Activated CD8-positive, alpha-beta memory T cell treated with anti-CD3 and anti-CD28 coated beads, Interleukin-2, amount 10 ng/mL, durations not matched to agents 7 days and 5 days (primary cell): ENCODE measurements around the gene CERS6. TPM values are rescaled to one million over a fixed set of nuclear protein-coding genes. Genes with fewer than 3 reads are reported as not detected.
"Not testable (repeated sequence)": the region's sequence is repeated elsewhere in the genome, so short reads cannot be mapped to it uniquely, and the experiment has no call there.

ENCODE experiments used
- ATAC-seq: fragments of 150-1000 bp; cut with Tn5 transposase; one replicate; pipeline ENCODE4 v1.10.0; 2021; ENCODE audit warnings: moderate library complexity
- CTCF ChIA-PET: fragments of 350-600 bp; sonication (Branson Sonifier 250); formaldehyde crosslinking; loops from one replicate; lab custom pipeline; 2021; ENCODE audit warnings: antibody characterized with exemption; lab: Charles Lee
- DNase-seq: peaks from one replicate; pipeline ENCODE4 v3.0.0-alpha.2; 2020
- H3K27ac Mint-ChIP-seq: one replicate; pipeline ENCODE4 v1.8.0; 2021; ENCODE audit warnings: mild to moderate bottlenecking, mixed read lengths
- H3K27me3 Mint-ChIP-seq: one replicate; pipeline ENCODE4 v1.8.0; 2021; ENCODE audit warnings: mixed read lengths
- H3K36me3 Mint-ChIP-seq: one replicate; pipeline ENCODE4 v1.8.0; 2021; ENCODE audit warnings: mild to moderate bottlenecking, mixed read lengths
- H3K4me1 Mint-ChIP-seq: one replicate; pipeline ENCODE4 v1.8.0; 2021; ENCODE audit warnings: mixed read lengths
- H3K4me3 Mint-ChIP-seq: one replicate; pipeline ENCODE4 v1.8.0; 2021; ENCODE audit warnings: mild to moderate bottlenecking, moderate library complexity, mixed read lengths
- H3K9me3 Mint-ChIP-seq: one replicate; pipeline ENCODE4 v1.8.0; 2022; ENCODE audit warnings: low read depth, mixed read lengths
- total RNA-seq, 2 experiments: library from RNA; stranded (reverse); gene quantifications; one replicate each; pipeline ENCODE4 v1.2.3, GENCODE V29; 2021

Gene CERS6
- total RNA-seq, 2 experiments from 2014 or later = 5.0 to 12.7 TPM

DNA sequence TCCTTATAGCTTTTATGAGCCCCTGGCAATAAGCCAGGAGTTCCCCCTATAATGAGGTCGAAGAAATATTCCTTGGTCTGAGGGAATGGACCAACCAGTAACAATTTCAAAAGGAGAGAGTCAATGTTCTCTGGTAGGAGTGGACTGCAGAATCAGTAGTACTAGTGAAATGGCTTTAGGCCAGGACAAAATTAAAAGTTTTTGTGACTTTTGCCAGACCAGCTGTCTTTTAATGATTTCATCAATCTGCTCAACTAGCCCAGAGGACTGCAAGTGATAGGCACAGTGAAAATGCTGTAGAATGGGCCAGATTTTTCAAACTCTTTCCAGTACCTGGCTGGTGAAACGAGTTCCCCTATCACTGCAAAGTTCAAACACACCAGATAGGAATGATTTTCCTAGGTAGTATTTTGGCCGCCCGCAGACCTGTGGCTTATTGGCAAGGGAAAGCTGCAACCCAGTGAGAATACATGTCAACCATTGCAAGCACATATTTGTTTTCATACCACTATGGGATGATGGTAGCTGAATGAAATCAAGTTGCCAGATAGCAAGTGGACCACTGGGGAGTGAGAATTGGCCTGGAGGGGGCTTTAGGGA is 45.5 kb downstream of the CERS6 start:
- DNase-seq (no peak), ATAC-seq (no peak)
- Mint-ChIP-seq H3K36me3 (peaks cover 9% of the 10 kb centered on the region), H3K4me3 (no peak overlapping the region), H3K9me3 (peaks cover 6% of the 10 kb centered on the region), H3K4me1 (peaks cover 2% of the 10 kb centered on the region), H3K27ac (no peak overlapping the region), H3K27me3 (peaks cover 10% of the 10 kb centered on the region)
- CTCF ChIA-PET = no interaction called here

- H3K27ac Mint-ChIP-seq, ATAC-seq, CTCF ChIA-PET, H3K36me3 Mint-ChIP-seq, DNase-seq, H3K4me1 Mint-ChIP-seq, H3K27me3 Mint-ChIP-seq, H3K9me3 Mint-ChIP-seq, H3K4me3 Mint-ChIP-seq: not testable (repeated sequence)
These were observed 46.8 kb downstream of the CERS6 start for GRCh38 chr2:168502852-168503251.

GRCh38 chr2:168503901-168504300 is 47.8 kb downstream of the CERS6 start:
- Mint-ChIP-seq H3K27ac (no peak overlapping the region), H3K9me3 (peaks cover 6% of the 10 kb centered on the region), H3K27me3 (no peaks in the 10 kb centered on the region), H3K4me1 (no peaks in the 10 kb centered on the region), H3K4me3 (no peak overlapping the region), H3K36me3 (peaks cover 7% of the 10 kb centered on the region)
- DNase-seq (no peak), ATAC-seq (no peak)
- CTCF ChIA-PET = no interaction called here

DNA sequence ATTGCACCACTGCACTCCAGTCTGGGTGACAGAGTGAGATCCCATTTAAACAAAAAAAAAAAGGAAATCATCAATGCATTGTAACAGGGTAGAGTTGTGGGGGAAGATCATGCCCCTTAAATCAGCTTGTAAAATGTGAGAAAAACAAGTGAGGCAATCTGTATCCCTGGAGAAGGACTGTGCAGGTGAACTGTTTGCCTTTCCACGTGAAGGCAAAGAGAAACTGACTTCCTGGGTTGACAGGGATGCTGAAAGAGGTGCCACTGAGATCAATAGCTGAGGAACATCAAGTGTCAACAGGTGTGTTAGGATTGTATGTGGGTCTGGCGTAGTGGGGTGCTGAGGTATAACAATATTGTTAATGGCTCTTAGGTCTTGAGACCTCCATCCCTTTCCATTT is 48.3 kb downstream of the CERS6 start:
- DNase-seq (no peak), ATAC-seq (no peak)
- CTCF ChIA-PET = no interaction called here
- Mint-ChIP-seq H3K9me3 (peaks cover 6% of the 10 kb centered on the region), H3K27me3 (no peaks in the 10 kb centered on the region), H3K4me1 (no peaks in the 10 kb centered on the region), H3K4me3 (no peak overlapping the region), H3K36me3 (peaks cover 7% of the 10 kb centered on the region), H3K27ac (no peak overlapping the region)

GRCh38 chr2:168510125-168510756 is 54.2 kb downstream of the CERS6 start:
- ATAC-seq (no peak), DNase-seq (no peak)
- no peak overlapping the region for H3K4me3 Mint-ChIP-seq
- H3K27ac Mint-ChIP-seq = no peak overlapping the region
- peaks cover 8% of the 10 kb centered on the region for H3K27me3 Mint-ChIP-seq
- H3K4me1 Mint-ChIP-seq = no peaks in the 10 kb centered on the region
- H3K36me3 Mint-ChIP-seq = no peaks in the 10 kb centered on the region
- H3K9me3 Mint-ChIP-seq = no peaks in the 10 kb centered on the region
- CTCF ChIA-PET = interaction anchor here (1.2 kb wide), 1 partner anchor 163 kb away, joined by 3 read pairs; no protein-coding TSS in a partner anchor

DNA sequence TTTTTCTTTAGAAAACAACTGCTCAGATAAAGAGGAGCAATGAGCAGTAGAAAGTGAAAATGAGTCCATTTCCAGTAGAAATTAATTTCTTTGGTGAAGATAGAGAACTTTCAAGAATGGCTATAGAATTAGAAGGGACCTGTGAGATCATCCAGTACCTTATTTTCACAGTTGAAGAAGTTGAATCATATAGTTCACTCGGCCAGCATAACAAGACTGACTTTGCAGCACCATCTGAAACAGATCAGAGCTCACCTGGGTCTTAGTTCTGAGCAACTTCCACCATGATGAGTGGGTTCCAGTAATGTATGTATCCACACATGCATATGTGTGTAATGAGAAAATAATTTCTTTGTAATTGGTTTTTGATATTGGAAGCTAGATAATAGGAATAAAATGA is 58.6 kb downstream of the CERS6 start:
- Mint-ChIP-seq H3K36me3 (no peaks in the 10 kb centered on the region), H3K27ac (no peak overlapping the region), H3K4me3 (no peak overlapping the region), H3K9me3 (no peaks in the 10 kb centered on the region), H3K27me3 (peaks cover 10% of the 10 kb centered on the region), H3K4me1 (no peaks in the 10 kb centered on the region)
- CTCF ChIA-PET = no interaction called here
- DNase-seq (no peak), ATAC-seq (no peak)

- ATAC-seq (no peak), DNase-seq (no peak)
- no peaks in the 10 kb centered on the region for H3K36me3 Mint-ChIP-seq
- no peaks in the 10 kb centered on the region for H3K4me1 Mint-ChIP-seq
- no peak overlapping the region for H3K4me3 Mint-ChIP-seq
- H3K27ac Mint-ChIP-seq = no peak overlapping the region
- CTCF ChIA-PET = no interaction called here
- no peaks in the 10 kb centered on the region for H3K9me3 Mint-ChIP-seq
- peaks cover 10% of the 10 kb centered on the region for H3K27me3 Mint-ChIP-seq
These were observed 59.4 kb downstream of the CERS6 start for GRCh38 chr2:168515502-168515901.

DNA sequence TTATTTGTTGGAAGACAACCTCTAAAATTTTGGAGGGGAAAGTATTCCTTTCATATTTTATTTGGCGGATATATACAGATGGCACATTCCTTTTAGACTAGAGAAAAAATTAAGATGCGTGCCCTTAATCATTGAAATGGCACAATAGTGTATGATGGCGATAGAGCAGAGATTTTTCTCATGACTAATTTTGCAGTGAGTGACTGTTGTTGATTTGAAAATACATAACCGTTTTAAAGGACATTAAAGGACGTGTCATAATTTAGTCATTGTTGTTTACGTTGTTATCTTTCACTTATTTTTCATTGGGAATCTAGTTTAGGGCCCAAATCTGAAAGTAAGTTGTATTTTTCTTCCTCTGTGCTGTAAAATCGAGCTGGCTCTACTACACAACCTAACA is 61.7 kb downstream of the CERS6 start:
- CTCF ChIA-PET = no interaction called here
- DNase-seq = no peak
- Mint-ChIP-seq H3K9me3 (no peaks in the 10 kb centered on the region), H3K4me3 (no peak overlapping the region), H3K27me3 (peaks cover 7% of the 10 kb centered on the region), H3K27ac (no peak overlapping the region), H3K4me1 (no peaks in the 10 kb centered on the region), H3K36me3 (no peaks in the 10 kb centered on the region)
- ATAC-seq = no peak

DNA sequence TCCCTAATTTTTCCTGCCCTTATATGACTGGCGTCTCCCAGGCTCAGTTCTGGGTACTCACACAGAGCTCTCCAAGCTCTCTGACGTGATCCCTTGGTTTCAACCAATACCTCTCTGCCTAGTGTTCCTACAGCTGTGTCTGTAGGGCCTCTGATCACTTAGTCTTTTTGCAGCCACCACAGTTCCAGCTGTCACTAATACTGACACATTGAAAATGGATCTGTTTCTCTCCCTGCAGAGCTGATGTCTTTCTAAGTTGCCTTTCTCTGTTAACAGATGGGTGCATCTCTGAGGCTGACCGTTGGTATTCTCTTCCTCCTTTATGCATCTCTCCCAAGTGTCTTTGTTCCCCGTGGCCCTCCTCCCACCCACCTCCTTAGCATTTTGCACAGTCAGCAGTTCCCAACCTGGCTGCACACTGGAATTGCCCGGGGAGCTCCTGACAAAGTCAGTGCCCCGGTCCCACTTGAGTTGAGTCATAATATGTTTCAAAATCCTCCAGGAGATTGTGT is 62.5 kb downstream of the CERS6 start:
- CTCF ChIA-PET = no interaction called here
- Mint-ChIP-seq H3K27ac (no peak overlapping the region), H3K4me3 (no peak overlapping the region), H3K27me3 (peaks cover 7% of the 10 kb centered on the region), H3K9me3 (no peaks in the 10 kb centered on the region), H3K4me1 (no peaks in the 10 kb centered on the region), H3K36me3 (no peaks in the 10 kb centered on the region)
- ATAC-seq = no peak
- DNase-seq = no peak

- Mint-ChIP-seq H3K27me3 (peaks cover 7% of the 10 kb centered on the region), H3K4me3 (no peak overlapping the region), H3K4me1 (no peaks in the 10 kb centered on the region), H3K9me3 (no peaks in the 10 kb centered on the region), H3K27ac (no peak overlapping the region), H3K36me3 (no peaks in the 10 kb centered on the region)
- ATAC-seq (no peak), DNase-seq (no peak)
- CTCF ChIA-PET = no interaction called here
These were observed 63.6 kb downstream of the CERS6 start for GRCh38 chr2:168519534-168520308.

DNA sequence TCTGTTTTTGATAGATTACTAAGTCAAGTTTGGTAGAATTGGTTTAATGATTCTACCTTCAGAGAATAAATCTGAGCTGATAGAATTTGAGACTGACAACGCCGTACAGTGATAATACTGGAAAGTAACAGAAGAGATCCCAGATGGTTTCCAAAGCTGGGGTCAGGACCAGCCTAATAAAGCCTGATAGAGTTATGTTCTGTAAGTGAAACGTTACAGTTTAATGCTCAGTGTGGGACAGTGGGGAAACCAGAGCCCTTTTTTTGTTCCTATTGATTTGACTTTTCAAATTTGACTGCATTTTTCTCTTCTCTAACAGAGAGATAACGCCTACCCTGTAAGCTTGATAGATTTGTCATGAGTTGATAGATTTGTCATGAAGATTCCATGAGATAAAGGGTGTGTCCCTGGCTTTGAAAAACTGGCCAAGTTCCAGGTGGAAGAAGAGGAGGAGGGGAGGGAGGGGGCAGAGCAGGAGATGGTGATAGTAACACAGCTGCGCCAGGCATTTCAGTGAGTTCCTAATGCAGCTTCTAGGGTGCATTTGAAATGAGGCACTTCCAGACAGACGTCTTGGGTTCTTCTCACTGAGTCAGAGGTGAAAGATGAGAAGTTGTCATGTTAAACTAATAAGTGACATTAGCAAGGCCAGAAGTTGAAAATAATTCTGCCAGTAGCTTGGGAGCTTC is 65.1 kb downstream of the CERS6 start:
- CTCF ChIA-PET = no interaction called here
- Mint-ChIP-seq H3K36me3 (no peaks in the 10 kb centered on the region), H3K27me3 (peaks cover 6% of the 10 kb centered on the region), H3K9me3 (no peaks in the 10 kb centered on the region), H3K27ac (no peak overlapping the region), H3K4me1 (no peaks in the 10 kb centered on the region), H3K4me3 (no peak overlapping the region)
- DNase-seq (no peak), ATAC-seq (no peak)

GRCh38 chr2:168522446-168522845 is 66.4 kb downstream of the CERS6 start:
- Mint-ChIP-seq H3K9me3 (no peaks in the 10 kb centered on the region), H3K4me1 (no peaks in the 10 kb centered on the region), H3K27ac (no peak overlapping the region), H3K4me3 (no peak overlapping the region), H3K27me3 (peaks cover 3% of the 10 kb centered on the region), H3K36me3 (no peaks in the 10 kb centered on the region)
- ATAC-seq (no peak), DNase-seq (no peak)
- CTCF ChIA-PET = no interaction called here

DNA sequence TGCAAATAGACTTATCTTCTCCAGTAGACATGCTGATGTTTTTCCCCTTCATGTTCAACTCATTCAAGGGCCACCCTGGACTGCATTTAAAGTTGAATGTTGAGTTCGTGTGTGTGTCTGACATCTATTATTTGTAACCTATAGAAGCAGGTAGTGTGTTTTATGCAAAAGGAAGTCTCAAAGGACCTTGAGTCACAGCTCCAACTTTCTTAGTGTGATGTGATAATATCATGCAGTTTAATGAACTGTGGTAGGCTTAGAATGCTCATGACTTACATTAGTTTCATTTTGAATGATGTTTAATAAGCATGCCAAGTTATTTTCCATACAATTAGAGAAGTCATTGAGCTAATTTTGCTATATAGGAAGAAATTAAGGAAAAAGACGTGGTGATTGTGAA is 67.9 kb downstream of the CERS6 start:
- DNase-seq (no peak), ATAC-seq (no peak)
- CTCF ChIA-PET = no interaction called here
- Mint-ChIP-seq H3K27ac (no peak overlapping the region), H3K27me3 (peaks cover 3% of the 10 kb centered on the region), H3K9me3 (no peaks in the 10 kb centered on the region), H3K4me3 (no peak overlapping the region), H3K36me3 (no peaks in the 10 kb centered on the region), H3K4me1 (no peaks in the 10 kb centered on the region)
